ENCODE results near the gene RNU7-1.

The RNU7-1 gene

DNA sequence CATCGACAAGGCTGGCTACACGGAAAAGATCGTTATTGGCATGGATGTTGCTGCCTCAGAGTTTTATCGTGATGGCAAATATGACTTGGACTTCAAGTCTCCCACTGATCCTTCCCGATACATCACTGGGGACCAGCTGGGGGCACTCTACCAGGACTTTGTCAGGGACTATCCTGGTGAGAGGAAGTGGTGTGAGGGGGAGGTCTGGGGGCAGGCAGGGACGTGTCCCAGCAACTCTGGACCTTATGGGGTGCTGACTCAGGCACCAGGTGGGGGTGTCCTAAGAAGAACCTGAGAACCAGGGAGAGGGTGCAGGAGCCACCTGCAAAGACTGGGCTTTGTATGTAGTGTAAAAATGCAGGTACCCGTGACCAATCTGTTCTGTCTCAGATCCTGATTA lies 24.0 kb upstream of the RNU7-1 start:
- no peak for DNase-seq

DNA sequence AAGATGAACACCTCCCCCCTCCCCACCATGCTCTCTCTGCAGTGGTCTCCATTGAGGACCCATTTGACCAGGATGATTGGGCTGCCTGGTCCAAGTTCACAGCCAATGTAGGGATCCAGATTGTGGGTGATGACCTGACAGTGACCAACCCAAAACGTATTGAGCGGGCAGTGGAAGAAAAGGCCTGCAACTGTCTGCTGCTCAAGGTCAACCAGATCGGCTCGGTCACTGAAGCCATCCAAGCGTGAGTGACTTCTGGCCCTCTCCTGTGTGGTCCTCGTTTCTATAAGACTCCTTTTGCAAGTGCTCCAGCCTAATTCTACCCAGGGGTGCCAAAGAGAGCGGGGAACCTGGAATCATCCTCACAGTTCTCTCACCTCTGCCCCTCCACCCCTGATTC lies 22.1 kb upstream of the RNU7-1 start:
- no peak for DNase-seq

DNA sequence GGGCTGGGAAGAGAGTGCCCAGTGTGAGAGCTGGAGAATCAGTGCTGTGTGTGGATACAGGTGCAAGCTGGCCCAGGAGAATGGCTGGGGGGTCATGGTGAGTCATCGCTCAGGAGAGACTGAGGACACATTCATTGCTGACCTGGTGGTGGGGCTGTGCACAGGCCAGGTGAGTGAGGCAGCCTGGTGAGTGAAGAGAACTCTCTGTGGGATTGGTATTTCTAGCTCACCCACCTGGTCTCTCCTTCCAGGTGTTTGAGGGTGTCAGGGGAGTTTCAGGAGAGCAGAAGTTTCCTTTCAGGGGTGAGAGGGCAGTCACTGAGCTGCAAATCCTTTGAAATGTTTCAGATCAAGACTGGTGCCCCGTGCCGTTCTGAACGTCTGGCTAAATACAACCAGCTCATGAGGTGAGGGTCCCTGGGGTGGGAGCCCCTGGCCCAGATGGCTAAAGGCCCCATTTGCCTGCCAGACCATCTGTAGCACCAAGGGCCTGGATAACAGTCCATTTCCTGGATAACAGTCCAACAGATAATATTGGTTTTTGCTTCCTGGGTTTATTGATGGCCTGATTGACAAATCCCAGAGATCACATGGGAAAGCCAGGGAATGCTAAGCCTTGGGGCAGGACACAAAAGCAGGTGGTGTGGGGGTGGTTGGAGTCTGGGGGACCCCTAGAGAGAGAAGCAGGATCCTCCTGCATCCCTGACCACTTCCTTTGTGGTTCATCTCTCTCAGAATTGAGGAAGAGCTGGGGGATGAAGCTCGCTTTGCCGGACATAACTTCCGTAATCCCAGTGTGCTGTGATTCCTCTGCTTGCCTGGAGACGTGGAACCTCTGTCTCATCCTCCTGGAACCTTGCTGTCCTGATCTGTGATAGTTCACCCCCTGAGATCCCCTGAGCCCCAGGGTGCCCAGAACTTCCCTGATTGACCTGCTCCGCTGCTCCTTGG lies 21.3 kb upstream of the RNU7-1 start:
- no peak for DNase-seq

DNA sequence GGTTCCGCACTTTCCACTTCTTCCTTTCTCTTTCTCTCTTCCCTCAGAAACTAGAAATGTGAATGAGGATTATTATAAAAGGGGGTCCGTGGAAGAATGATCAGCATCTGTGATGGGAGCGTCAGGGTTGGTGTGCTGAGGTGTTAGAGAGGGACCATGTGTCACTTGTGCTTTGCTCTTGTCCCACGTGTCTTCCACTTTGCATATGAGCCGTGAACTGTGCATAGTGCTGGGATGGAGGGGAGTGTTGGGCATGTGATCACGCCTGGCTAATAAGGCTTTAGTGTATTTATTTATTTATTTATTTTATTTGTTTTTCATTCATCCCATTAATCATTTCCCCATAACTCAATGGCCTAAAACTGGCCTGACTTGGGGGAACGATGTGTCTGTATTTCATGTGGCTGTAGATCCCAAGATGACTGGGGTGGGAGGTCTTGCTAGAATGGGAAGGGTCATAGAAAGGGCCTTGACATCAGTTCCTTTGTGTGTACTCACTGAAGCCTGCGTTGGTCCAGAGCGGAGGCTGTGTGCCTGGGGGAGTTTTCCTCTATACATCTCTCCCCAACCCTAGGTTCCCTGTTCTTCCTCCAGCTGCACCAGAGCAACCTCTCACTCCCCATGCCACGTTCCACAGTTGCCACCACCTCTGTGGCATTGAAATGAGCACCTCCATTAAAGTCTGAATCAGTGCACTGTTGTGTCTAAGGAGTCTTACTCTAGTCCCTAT lies 20.4 kb upstream of the RNU7-1 start:
- DNase-seq: no peak

DNA sequence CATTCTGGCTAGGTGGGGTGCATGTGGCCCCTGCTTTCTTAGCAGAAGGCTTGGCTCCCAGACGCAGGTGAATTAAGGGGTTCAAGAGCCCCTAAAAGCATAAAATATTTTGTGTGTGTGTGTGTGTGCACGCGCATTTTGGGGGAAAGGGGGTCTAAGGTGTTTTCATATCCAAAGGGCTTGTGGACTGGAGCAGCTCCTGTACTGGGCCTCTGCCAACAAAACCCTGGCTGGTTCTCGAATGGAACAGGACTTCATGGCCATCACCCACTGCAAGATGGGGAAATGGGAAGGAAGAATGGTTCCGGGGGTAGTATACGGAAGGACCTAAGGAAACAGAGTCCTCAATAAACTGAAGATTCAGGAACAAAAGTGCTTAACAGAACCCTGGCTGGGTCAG lies 19.8 kb upstream of the RNU7-1 start:
- no peak for DNase-seq

DNA sequence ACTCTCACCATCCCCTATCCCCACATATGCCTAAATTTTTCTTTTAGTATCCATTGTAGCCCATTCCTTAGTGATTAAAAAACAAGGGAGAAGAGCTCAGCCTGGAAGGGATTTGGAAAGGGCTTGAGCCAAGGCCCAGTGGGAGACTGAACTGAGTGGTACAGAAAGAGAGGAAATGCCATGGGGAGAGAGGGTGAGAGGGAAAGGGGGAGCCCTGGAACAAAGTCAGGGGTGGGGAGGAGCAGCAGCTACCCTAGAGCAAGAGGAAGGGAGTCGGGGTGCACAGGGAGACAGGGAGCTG lies 18.4 kb upstream of the RNU7-1 start:
- no peak for DNase-seq

DNA sequence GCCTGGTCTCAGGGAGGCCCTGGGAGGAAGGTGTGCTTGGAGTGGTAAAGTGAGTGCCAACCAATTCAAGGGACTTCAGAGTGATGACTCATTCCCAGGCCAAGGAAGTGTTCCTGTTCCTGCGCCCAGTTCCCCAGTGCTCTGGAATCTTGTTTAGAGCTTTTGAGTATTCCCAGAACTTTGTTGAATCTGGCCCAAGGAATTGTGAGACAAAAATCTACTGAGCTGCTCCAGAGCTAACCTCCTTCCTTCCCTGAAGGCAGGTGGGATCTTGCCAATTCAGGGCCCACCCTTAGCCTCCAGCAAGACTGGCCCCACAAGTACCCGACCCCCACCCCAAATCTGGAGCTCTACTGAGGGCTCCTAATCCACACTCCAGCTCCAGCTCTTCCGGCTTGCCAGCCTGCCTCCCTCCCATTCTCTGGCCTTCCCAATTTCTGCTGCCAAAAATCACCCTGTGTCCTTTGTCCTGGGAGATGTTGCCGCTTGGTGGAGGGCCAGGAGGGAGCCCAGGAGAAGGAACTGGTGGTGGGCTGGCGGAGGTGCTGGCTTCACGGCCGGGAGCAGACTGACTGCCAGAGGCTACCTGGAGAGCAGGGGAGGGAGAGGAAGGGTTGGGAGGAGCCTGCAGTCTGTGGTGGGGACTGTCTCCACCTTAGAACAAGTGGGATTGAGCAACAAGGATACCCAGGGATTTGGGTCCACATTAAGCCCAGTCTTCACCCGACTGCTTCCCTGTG lies 17.9 kb upstream of the RNU7-1 start:
- no peak for DNase-seq

DNA sequence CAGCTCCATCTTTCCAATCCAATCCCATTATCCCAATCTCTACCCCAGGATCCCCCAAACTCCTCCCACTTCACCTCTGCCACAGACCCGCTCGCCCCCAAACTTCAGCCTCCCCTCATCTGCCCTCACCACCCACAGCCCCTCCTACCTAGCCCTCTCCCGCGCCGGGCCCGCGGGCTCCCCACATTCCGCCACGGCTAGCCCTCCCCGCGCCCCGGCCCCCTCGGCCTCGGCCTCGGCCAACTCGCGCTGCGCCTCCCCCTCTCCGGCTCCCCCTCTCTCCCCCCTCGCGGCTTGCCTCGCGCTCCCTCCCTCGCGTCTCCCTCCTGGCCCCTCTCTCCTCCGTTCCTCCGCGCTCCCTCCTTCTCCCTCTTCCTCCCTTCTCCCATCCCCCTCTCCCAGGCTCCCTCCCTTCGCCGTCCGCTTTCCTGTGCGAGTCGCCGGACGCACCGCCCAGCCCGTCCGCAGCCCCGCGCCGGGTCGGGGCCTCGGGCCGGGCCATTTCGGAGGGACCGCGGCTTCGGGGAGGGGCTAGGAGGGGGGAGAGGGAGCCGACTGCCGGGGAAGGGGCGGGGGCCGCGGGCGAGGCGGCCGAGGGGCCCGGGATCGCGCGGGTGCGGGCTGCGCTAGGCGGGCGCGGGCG lies 16.1 kb upstream of the RNU7-1 start, which contains the start of gene ATN1:
TSS of gene ATN1 (plus strand) at position 581 of the 643 bp plus-strand sequence. CDS start 6,043 bp downstream, outside the sequence.
- DNase-seq: peak; percentile 41

DNA sequence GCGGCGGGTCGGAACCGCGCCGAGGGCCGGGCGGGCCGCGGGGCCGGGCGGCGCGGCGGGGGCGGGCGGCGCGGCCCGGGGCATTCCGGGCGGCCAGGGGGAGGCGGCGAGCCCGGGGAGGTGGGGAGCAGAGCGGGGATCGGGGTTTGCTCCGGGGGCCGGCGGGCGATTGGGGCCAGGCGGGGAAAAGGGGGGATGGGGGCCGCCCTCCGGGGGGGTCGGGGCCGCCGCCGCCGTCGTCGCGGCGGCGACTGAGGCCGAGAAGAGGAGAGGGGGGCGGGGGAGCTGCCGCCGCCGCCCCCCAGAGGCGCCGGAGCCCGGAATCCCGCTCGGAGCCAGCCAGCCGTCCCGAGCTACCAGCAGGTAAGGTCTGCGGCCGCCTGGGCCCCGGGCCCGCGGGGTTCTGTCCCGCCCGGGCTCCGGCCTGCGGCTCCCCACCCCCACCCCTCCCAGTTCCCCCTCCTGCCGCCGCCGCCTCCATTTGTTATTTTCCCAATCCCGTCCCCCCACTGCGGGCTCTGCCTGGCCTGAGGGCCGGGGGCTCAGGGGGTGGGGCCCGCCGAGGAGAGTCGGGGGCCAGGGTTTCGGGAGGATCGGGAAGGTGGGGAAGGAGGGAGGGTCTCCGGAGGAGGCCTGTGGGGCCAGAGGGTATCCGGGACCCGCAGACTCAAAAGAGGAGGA lies 15.5 kb upstream of the RNU7-1 start:
- DNase-seq: no peak

DNA sequence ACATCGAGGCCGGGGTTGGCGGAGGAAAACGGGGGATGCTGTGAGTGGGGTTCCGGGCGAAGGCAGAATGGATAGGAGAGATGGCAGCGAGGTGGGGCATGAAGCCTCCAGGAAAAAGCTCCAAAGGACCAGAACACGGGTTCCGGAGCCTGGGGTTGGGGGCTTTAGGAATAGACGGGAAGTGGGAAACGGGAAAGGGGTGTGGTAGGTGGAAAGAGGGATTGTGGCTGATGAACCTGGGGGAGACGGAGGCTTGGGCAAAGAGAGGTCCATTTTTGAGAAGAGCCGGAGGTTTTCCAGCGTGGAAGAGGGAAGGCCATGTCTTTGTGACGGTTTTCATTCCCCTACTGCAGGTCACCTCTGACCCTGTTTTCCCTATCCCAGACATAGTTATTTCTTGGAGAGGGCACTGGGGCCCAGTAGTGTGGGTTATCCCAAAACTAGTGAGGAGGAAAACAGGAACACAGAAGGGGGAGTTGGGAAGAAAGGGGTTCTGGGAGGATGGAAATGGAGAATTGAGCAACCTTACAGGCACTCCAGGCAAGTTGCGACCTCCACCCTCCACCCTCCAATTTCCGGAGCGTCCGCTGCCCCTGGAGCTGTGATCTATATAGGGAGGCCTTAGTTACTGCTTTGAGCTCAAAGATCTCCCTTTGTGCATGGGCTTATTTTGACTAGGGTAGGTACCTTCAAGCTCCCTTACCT lies 14.8 kb upstream of the RNU7-1 start:
- DNase-seq: no peak

DNA sequence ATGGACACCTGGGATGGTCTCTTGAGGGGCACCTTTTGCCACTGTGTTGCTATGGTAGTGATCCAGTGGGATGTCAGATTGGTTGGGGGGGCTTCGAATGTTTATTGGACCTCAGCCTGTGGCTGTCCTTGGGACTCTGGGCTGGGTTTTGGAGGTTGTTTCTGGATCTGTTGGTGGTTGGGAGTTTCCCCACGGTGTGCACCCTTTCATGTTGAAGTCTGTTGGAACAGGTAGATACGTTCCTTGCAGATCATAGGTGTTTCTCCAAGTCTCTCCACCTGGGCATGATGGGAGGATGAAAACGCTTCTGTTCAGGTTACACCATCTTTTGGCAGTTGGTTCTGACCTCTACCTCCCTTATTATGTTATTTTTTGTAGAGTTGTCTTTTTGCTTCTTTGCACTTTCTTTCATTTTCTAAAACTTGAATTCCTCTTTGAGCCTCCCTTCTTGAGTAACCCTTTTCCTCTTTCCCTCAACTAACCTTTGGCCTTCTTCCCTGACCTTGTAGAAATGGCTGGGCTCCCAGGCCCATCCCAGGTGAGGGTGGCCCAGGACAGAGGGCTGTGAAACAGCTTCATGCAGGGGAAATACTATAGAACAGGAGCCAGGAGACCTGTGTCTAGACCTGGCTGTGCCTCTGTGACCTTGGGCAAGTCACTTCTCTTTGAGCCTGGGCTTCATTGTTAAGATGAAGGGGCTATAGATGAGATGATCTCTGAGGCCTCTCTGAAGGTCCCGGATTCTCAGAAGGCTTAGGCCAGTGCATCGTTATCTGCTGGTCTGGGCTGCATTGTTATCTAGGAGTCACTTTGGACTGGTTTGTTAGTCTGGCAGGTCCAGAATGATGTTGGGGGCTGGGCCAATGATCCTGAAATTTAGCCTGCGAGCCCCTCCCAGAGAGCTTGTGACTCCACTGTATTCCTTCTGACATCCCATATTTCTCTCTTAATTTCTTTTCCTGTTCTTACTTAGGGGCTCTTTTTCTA lies 13.9 kb upstream of the RNU7-1 start:
- no peak for DNase-seq

DNA sequence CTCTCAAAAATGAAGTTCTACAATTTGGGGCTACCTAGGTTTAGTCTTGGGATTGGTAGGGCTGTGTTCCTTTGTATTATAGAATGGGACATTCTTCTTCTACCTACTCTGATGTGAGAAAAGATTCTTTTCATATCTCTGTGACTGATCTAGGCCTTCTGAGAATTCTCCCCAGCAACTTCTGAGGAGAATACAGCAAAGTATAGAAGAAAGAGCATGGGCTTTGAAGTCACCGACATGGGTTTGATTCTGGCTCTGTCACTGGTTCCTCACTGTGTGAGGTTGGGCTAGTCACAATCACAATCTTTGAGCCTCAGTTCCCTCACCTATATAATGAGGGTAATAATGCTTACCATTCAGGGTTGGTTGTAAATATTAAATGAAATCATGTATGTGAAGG lies 10.8 kb upstream of the RNU7-1 start:
- DNase-seq: no peak

DNA sequence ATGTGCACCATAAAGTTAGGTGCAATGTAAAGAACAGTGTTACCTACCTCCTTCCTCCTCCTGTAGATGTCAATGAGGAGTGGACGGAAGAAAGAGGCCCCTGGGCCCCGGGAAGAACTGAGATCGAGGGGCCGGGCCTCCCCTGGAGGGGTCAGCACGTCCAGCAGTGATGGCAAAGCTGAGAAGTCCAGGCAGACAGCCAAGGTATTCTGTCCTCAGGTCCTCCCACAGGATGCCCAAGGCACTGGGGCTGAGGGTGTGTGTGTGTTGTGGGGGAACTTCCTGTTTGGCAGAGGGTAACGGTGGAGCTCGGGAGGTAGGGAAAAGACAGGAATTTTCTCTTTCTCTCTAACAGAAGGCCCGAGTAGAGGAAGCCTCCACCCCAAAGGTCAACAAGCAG lies 9.5 kb upstream of the RNU7-1 start:
- DNase-seq: no peak

DNA sequence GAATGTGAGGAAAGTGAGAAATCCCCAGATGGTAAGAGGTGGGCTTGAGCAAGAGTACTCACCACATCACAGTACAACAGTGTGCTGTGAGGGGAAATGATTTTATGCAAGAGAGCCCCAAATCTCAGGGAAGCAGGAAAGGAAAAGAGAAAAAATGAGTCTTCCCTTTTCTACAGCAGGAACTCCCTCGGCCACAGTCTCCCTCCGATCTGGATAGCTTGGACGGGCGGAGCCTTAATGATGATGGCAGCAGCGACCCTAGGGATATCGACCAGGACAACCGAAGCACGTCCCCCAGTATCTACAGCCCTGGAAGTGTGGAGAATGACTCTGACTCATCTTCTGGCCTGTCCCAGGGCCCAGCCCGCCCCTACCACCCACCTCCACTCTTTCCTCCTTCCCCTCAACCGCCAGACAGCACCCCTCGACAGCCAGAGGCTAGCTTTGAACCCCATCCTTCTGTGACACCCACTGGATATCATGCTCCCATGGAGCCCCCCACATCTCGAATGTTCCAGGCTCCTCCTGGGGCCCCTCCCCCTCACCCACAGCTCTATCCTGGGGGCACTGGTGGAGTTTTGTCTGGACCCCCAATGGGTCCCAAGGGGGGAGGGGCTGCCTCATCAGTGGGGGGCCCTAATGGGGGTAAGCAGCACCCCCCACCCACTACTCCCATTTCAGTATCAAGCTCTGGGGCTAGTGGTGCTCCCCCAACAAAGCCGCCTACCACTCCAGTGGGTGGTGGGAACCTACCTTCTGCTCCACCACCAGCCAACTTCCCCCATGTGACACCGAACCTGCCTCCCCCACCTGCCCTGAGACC lies 8.0 kb upstream of the RNU7-1 start:
- DNase-seq: no peak

DNA sequence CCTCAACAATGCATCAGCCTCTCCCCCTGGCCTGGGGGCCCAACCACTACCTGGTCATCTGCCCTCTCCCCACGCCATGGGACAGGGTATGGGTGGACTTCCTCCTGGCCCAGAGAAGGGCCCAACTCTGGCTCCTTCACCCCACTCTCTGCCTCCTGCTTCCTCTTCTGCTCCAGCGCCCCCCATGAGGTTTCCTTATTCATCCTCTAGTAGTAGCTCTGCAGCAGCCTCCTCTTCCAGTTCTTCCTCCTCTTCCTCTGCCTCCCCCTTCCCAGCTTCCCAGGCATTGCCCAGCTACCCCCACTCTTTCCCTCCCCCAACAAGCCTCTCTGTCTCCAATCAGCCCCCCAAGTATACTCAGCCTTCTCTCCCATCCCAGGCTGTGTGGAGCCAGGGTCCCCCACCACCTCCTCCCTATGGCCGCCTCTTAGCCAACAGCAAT lies 7.4 kb upstream of the RNU7-1 start:
- no peak for DNase-seq

DNA sequence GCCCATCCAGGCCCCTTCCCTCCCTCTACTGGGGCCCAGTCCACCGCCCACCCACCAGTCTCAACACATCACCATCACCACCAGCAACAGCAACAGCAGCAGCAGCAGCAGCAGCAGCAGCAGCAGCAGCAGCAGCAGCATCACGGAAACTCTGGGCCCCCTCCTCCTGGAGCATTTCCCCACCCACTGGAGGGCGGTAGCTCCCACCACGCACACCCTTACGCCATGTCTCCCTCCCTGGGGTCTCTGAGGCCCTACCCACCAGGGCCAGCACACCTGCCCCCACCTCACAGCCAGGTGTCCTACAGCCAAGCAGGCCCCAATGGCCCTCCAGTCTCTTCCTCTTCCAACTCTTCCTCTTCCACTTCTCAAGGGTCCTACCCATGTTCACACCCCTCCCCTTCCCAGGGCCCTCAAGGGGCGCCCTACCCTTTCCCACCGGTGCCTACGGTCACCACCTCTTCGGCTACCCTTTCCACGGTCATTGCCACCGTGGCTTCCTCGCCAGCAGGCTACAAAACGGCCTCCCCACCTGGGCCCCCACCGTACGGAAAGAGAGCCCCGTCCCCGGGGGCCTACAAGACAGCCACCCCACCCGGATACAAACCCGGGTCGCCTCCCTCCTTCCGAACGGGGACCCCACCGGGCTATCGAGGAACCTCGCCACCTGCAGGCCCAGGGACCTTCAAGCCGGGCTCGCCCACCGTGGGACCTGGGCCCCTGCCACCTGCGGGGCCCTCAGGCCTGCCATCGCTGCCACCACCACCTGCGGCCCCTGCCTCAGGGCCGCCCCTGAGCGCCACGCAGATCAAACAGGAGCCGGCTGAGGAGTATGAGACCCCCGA lies 6.8 kb upstream of the RNU7-1 start:
- peak; percentile 68 for DNase-seq

DNA sequence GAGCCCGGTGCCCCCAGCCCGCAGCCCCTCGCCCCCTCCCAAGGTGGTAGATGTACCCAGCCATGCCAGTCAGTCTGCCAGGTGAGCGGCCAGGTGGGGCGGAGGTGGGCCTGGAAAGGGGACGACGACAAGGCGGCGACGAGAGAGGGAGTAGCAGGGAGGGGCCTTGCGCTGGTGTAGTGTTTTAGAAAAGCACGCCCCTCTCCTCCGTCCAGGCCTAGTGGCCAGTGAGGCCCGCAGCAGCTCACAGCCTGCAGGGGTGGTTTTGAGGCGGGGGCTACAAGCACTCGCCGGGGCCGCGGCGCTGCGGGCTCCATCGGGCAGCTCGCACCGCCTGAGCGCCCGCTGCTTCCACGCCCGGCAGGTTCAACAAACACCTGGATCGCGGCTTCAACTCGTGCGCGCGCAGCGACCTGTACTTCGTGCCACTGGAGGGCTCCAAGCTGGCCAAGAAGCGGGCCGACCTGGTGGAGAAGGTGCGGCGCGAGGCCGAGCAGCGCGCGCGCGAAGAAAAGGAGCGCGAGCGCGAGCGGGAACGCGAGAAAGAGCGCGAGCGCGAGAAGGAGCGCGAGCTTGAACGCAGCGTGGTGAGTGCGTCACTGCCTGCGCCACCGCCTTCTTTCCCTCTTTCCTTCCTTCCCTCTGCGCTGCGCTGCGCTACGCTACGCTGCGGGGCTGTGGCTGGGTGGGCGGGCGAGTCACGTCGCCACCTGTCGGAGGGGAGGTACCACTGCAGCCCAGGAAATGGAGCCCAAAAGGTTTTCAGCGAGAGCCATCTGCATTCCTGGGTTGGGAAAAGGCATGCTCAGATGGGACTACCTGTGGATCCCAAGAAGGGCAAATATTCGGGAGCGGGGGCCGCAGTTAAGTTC lies 5.9 kb upstream of the RNU7-1 start:
- peak; percentile 96 for DNase-seq

Data from activated CD4-positive, alpha-beta T cell treated with anti-CD3 and anti-CD28 coated beads, Interleukin-2, Interleukin-6, amounts not matched to agents 100 ng/mL and 50 ng/mL, durations not matched to agents 16 hours and 8 hours (primary cell).